Activated CD4-positive, alpha-beta T cell treated with anti-CD3 and anti-CD28 coated beads, Interleukin-2, amount 50 U/mL, for 48 hours (primary cell): ENCODE measurements around the gene TAPBP.

ENCODE experiments used
- DNase-seq, 2 experiments: peaks; one replicate each; pipeline ENCODE4 v3.0.0-alpha.2; 2020

TAPBP gene

GRCh38 chr6:33318426-33319073, 4.7 kb upstream of the TAPBP start:
- no peak for DNase-seq

- DNase-seq: peak; percentile 98
These were observed 4.0 kb upstream of the TAPBP start, which contains the start of gene ZBTB22 for GRCh38 chr6:33317669-33318425. ZBTB22 (minus strand) TSS chr6:33317744; CDS start chr6:33316916, 828 bp downstream.

DNA sequence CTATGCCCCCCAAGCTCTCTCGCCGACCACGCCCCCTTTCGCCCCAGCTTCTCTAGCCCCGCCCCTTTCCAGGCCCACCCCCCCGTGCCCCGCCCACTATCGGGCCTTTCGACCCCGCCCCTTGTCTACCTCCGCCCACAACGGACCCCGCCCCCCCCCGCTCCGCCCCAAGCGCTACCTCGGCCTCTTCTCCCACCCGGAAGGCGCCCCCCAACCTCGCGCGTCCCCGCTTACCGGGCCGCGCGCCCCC, 3.5 kb upstream of the TAPBP start:
- DNase-seq: no peak

- DNase-seq: no peak
These were observed 2.9 kb upstream of the TAPBP start for GRCh38 chr6:33316603-33317418.

- no peak for DNase-seq
These were observed 2.1 kb upstream of the TAPBP start for GRCh38 chr6:33315793-33316602.

GRCh38 chr6:33314943-33315792, 1.3 kb upstream of the TAPBP start:
- DNase-seq: peak; percentile 28 to 31

DNA sequence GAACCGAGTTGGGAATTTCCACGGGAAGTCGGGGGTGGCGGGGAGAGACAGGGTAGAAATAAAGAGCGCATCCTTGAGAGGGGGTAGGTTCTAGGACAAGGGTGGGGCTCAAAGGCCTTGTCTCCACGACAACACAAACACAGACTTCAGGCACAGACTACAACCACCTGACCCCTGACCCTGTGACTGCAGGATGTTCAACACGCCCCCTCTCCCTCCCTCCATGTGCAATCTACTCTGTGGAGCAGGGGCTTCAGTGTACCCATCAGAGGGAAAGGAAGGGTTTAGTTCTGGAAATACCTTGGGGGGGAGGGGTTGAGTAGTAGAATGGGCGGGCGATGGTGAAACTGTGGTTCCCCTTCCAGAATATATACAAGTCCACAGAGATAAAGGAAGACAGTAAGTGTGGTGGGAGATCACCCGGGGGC, 651 bp upstream of the TAPBP start:
- peak; percentile 58 to 73 for DNase-seq

- peak; percentile 49 to 61 for DNase-seq
These were observed 671 bp downstream of the TAPBP start for GRCh38 chr6:33313105-33313708.

DNA sequence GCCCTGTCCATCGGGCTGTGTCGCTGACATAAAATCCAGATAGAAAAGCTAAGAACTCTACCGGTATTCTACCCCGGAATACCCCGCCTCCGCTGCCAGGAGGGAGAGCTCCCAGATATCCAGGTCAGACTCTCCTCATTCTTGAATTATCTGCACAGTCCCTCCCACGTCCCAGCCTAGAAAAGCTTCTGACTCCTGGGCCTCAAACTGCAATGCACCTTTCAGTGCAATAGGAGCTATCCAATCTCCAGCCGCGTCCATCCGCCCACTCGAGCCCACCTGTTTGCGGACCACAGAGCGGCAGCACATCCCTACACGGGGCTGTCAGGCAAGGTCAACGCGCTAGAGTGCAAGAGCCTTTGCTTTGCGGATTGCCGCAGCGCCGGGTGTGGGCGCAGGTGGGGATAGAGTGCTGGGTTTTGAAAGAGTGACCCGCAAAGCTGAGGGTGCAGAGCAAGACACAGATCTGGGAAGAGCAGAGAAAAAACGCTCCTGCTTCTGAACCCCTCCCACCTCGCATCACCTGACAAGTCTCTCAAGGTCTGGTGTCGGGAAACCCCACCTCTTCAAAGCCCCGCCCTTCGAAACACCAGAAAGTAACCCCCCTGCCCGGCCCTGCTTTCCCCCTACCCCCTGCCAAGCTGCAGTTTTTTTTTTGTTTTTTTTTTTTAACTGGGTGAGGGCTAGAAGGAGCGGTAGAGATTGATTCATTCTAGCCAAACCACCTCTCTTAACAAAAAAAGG, 1.3 kb downstream of the TAPBP start:
- DNase-seq: peak; percentile 80 to 85

DNA sequence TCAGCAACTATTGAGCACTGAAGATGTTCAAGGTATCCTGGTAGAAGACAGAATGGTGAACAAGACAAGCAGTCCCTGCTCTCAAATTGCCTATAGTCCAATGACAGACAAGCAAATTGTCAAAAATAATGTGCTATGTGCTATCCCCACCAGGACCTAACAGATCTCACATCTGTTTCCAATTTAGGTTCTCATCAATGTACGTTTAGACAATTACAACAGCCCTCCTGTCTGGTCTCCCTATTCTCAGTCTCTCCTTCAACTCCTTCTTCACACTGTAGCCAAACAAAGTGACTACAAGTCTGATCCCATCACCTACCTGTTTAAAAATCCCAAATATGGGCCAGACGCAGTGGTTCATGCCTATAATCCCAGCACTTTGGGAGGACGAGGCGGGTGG, 7.5 kb downstream of the TAPBP start:
- DNase-seq: no peak

DNA sequence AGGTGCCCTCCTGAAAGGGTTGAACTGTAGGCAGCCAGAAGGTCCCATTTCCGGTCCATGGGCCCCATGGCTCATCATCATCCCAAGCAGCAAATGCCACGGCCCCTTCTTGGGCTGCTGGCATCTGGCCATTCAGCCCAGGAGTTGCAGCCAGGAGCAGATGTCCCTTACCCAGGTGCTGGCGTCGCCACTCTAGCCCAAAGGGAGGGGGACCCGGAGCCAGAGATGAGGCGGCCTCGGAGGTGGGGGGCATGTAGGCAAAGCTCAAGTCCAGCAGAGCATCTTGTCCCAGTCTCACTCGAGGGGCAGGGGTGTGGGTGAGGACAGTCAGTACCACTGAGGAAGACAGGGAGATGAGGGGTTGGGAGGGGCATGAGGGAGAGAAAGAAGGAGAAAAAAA, 8.8 kb downstream of the TAPBP start:
- DNase-seq: no peak

- DNase-seq: no peak
These were observed 9.7 kb downstream of the TAPBP start for GRCh38 chr6:33304216-33304615.

DNA sequence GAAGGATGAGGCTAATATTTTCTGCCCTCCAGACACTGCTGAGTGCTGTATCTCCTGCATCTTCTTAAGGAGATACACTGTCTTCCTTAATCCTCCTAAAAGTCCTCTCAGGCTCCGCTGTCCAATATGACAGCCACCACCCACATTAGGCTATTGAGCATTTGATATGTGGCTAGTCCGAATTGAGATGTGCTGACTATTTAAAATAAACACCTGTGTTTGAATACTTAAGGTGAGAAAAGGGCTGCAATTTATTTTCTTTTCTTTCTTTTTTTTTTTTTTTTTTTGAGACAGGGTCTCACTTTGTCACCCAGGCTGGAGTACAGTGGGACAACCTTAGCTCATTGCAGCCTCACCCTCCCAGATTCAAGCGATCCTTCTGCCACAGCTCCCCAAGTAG, 12.0 kb downstream of the TAPBP start:
- no peak for DNase-seq

DNA sequence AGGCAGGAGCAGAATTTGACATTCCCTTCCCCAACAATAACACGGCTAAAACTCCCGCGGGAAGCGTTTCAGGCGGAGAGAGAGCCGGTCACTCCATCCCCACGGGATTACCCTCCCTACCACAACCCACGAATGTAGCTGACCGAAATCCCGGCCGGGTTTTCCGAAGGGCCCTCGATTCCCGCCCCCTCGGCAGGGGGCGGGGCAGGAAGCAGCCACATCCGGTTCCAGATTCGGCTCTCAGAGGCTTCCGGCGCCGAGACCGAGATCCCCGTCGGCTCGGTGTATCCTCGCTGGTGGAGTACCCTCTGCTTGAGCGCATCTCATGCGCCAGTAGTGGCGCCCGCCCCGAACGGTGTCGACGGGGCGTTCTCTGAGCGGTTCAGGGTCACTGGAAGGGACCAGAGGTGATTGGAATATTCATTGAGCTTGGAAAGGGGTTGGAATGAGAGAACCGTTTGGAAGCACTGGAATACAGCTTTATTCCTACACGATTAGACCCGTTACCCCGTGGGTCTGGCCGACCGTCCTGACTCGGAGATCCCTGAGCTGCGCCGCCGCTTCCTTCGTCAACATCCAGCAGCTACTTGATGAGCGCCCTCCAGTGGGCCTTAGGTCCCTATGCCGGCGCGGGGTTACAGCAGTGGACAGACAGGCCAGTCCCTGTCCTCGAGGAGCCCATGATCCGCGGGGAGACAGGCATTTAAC, 14.5 kb downstream of the TAPBP start:
- peak; percentile 94 to 96 for DNase-seq

GRCh38 chr6:33298773-33299236, 15.1 kb downstream of the TAPBP start, which contains the start of gene RGL2:
RGL2 (minus strand) TSS chr6:33298942; CDS start chr6:33298610, 332 bp downstream.
- peak; percentile 60 to 66 for DNase-seq

GRCh38 chr6:33297956-33298772, 15.7 kb downstream of the TAPBP start:
- DNase-seq: peak; percentile 65 to 77

DNA sequence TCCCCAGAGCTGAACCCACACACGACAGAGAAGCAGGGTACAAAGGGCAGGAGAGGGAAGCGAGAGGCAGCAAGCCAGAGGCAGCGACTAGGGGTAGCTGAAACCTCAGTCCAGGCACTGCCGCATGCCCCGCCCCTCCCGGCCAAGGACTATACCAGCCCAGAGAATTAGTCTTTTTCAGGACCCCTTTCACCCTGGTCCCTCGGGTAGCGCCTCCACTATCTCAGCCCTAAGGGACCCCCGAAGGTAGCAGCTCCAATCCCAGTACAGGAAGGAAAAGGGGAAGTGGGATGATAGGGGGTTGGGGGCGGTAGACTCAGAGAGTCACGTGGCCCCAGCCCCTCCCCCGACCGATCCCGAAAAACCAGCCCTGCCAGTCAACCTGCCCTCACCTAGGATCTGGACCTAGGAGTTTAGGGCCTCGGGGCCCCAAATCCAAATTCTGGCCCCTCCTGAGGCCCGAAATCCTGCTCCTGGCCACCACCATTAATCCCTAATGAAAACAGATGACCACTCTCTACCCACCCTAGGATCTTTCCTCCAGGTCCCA, 16.4 kb downstream of the TAPBP start:
- DNase-seq: no peak

GRCh38 chr6:33296797-33297405, 17.0 kb downstream of the TAPBP start:
- DNase-seq: no peak
